GM12878 (cell line): ENCODE data around the gene CCDC61. TPM values are rescaled to one million over a fixed set of nuclear protein-coding genes. Genes with fewer than 3 reads are reported as not detected.

Experiments
- ATAC-seq: fragments of 200-7000 bp; cut with Tn5 transposase; 3 replicates; pipeline ENCODE4 v1.9.1; 2020; ENCODE audit warnings: mild to moderate bottlenecking, moderate library complexity
- BruUV-seq: library from RNA; stranded (reverse); fragments of 400-500 nt; replicated peaks from 2 replicates; lab custom pipeline; 2021; lab: Mats Ljungman, UMichigan
- CTCF ChIA-PET: fragments of 300-600 bp; sonication (Branson Sonifier 250); formaldehyde crosslinking; extraction: SDS; loops from one replicate; lab custom pipeline; 2021; ENCODE audit warnings: inconsistent platforms; lab: Yijun Ruan, JAX
- POLR2A ChIA-PET: fragments of 350-600 bp; formaldehyde crosslinking; extraction: SDS; loops from one replicate; lab custom pipeline; 2021; ENCODE audit warnings: inconsistent platforms; lab: Charles Lee
- RAD21 ChIA-PET: fragments of 300-600 bp; sonication (Branson Sonifier 250); formaldehyde crosslinking; loops from one replicate; lab custom pipeline; 2023; ENCODE audit warnings: antibody characterized with exemption; ENCODE audit not compliant: unreplicated experiment; lab: Charles Lee
- SMC1A ChIA-PET: fragments of 300-600 bp; sonication (Branson Sonifier 250); formaldehyde crosslinking; loops from one replicate; lab custom pipeline; 2023; ENCODE audit not compliant: unreplicated experiment, uncharacterized antibody; lab: Charles Lee
- DNase-seq: peaks from one replicate; pipeline ENCODE4 v3.0.0-alpha.2; 2011; ENCODE audit warnings: low read depth, low spot score
- FAIRE-seq: peaks from 3 replicates; lab custom pipeline; 2011; peaks lifted over from hg19 to GRCh38; lab: Jason Lieb, UNC
- H2AFZ ChIP-seq: 2 replicates; pipeline ENCODE4 v1.6.0; 2011; ENCODE audit warnings: low read depth, low read length, control low read depth; ENCODE audit not compliant: control insufficient read depth
- H3K27ac ChIP-seq: 2 replicates; pipeline ENCODE4 v1.5.1; 2011; ENCODE audit warnings: control low read depth; ENCODE audit not compliant: control insufficient read depth, insufficient read depth
- H3K27me3 ChIP-seq, 2 experiments: replicated peaks in 1 of 2; 2 replicates each; pipeline versions ENCODE4 v1.6.0 to v1.6.1; 2011; ENCODE audit warnings: low read length in 1 of 2; ENCODE audit not compliant: control insufficient read depth in 2 of 2, insufficient read depth in 2 of 2
- H3K36me3 ChIP-seq, 2 experiments: 2 replicates each; pipeline ENCODE4 v1.5.1; 2011; ENCODE audit warnings: low read length in 1 of 2; ENCODE audit not compliant: control insufficient read depth in 2 of 2, insufficient read depth in 2 of 2
- H3K4me1 ChIP-seq: 2 replicates; pipeline ENCODE4 v1.6.1; 2011; ENCODE audit warnings: mild to moderate bottlenecking, low read length, moderate library complexity, mixed read lengths; ENCODE audit not compliant: control insufficient read depth, insufficient read depth
- H3K4me2 ChIP-seq: 2 replicates; pipeline ENCODE4 v1.6.0; 2011; ENCODE audit warnings: control low read depth; ENCODE audit not compliant: control insufficient read depth, insufficient read depth
- H3K4me3 ChIP-seq: fragments of 200-600 bp; sonication (generic); 2 replicates; pipeline ENCODE4 v1.5.1; 2016
- H3K79me2 ChIP-seq: 2 replicates; pipeline ENCODE4 v1.6.0; 2011; ENCODE audit warnings: low read length; ENCODE audit not compliant: control insufficient read depth, insufficient read depth
- H3K9ac ChIP-seq: 2 replicates; pipeline ENCODE4 v1.8.0; 2011; ENCODE audit warnings: low read length, control low read depth, mixed read lengths; ENCODE audit not compliant: control insufficient read depth, insufficient read depth
- H3K9me3 ChIP-seq: replicated peaks from 3 replicates; pipeline ENCODE4 v1.5.1; 2011; ENCODE audit warnings: mild to moderate bottlenecking, low read length; ENCODE audit not compliant: control insufficient read depth, insufficient read depth
- H4K20me1 ChIP-seq: 2 replicates; pipeline ENCODE4 v1.6.0; 2011; ENCODE audit not compliant: control insufficient read depth, insufficient read depth
- ATF7 ChIP-seq: fragments of 450-650 bp; IDR thresholded peaks from 2 replicates; pipeline ENCODE4 v1.6.1; 2016; ENCODE audit warnings: low read depth, mild to moderate bottlenecking
- BHLHE40 ChIP-seq, 2 experiments: fragments of 450-650 bp in 1 of 2; IDR thresholded peaks; 2 replicates each; pipeline ENCODE4 v1.6.1; 2011 to 2017; ENCODE audit warnings: low read depth in 2 of 2, borderline replicate concordance in 1 of 2, improper control_type of control experiment in 1 of 2, low read length in 1 of 2, mild to moderate bottlenecking in 1 of 2
- NBN ChIP-seq: fragments of 450-650 bp; IDR thresholded peaks from 2 replicates; pipeline ENCODE4 v1.6.1; 2016
- RAD51 ChIP-seq: fragments of 450-650 bp; IDR thresholded peaks from 2 replicates; pipeline ENCODE4 v1.6.1; 2016; ENCODE audit warnings: moderate library complexity, mild to moderate bottlenecking, inconsistent platforms
- TAF1 ChIP-seq: IDR thresholded peaks from 2 replicates; pipeline ENCODE4 v1.6.1; 2011; ENCODE audit warnings: mild to moderate bottlenecking, low read depth, low read length, borderline replicate concordance
- WGBS: methylation state at CpG from one replicate; pipeline ENCODE4 v1.1.6; 2016; ENCODE audit warnings: low lambda C conversion rate; ENCODE audit not compliant: insufficient replicate concordance, insufficient coverage; ENCODE audit errors: missing lambda C conversion rate; 5-methylcytosine and 5-hydroxymethylcytosine counted together
- in situ Hi-C: fragments of 300-500 bp; cut with MboI; formaldehyde crosslinking; loops from 9 replicates; pipeline ENCODE4 v1.14.3; 2018; ENCODE audit warnings: mixed read lengths
- intact Hi-C: fragments of 100-400 bp; cut with micrococcal nuclease; formaldehyde crosslinking; loops from one replicate; pipeline ENCODE4 v1.14.2; 2022; ENCODE audit not compliant: unreplicated experiment
- polyA plus RNA-seq, 11 experiments: library from polyadenylated mRNA; depleted of rRNA in 4 of 11; unstranded in 6 of 11; stranded (reverse) in 5 of 11; fragments of >200 nt; fragmentation: Nextera tagmentation in 4 of 11; fragmentation: Illumina TruSeq in 1 of 11; extraction: Ambion mirVana in 4 of 11; extraction: Trizol in 1 of 11; gene quantifications; 1 replicate in 1 of 11; 2 replicates in 10 of 11; pipeline versions ENCODE4 v1.2.1 to v1.2.3, GENCODE V29; 2011 to 2016; ENCODE audit warnings: inconsistent platforms in 2 of 11, missing spikeins in 2 of 11, low read depth in 1 of 11
- total RNA-seq, 4 experiments: library from RNA; depleted of rRNA in 3 of 4; stranded (reverse); fragments of >200 nt in 3 of 4; fragmentation: Illumina TruSeq in 1 of 4; extraction: Trizol in 1 of 4; gene quantifications; 2 replicates each; pipeline versions ENCODE4 v1.2.1 to v1.2.3, GENCODE V29; 2013 to 2021
- TF ChIP-seq, protein P1 (sequence below): IDR thresholded peaks from 2 replicates; pipeline ENCODE4 v1.6.1; 2011; ENCODE audit warnings: low read depth, mild to moderate bottlenecking, low read length, moderate library complexity, borderline replicate concordance; ENCODE audit errors: extremely low read depth
- TF ChIP-seq, protein P2 (sequence below): fragments of 450-650 bp; IDR thresholded peaks from 2 replicates; pipeline ENCODE4 v1.6.1; 2017; ENCODE audit warnings: antibody characterized with exemption, mild to moderate bottlenecking, moderate library complexity
- TF ChIP-seq, protein P3 (sequence below): IDR thresholded peaks from 2 replicates; pipeline ENCODE4 v1.6.1; 2011; ENCODE audit warnings: low read depth, low read length, improper control_type of control experiment, borderline replicate concordance
- TF ChIP-seq, protein P4 (sequence below): IDR thresholded peaks from 2 replicates; pipeline ENCODE4 v1.6.1; 2011; ENCODE audit warnings: borderline replicate concordance, low read depth, mild to moderate bottlenecking, moderate library complexity, mixed read lengths, low read length; ENCODE audit not compliant: insufficient read depth; ENCODE audit errors: extremely low read length
- TF ChIP-seq, protein P5 (sequence below): IDR thresholded peaks from 2 replicates; pipeline ENCODE4 v1.6.1; 2011; ENCODE audit warnings: borderline replicate concordance, low read depth, mild to moderate bottlenecking, moderate library complexity, low read length; ENCODE audit not compliant: insufficient read depth, poor library complexity, severe bottlenecking

The CCDC61 gene
- total and polyA plus RNA-seq, 10 of the 15 experiments (the other 5 are each of a cell fraction or from before 2014, with no cell fraction given), result 0.27 to 27.1 (median 8.7) TPM

DNA sequence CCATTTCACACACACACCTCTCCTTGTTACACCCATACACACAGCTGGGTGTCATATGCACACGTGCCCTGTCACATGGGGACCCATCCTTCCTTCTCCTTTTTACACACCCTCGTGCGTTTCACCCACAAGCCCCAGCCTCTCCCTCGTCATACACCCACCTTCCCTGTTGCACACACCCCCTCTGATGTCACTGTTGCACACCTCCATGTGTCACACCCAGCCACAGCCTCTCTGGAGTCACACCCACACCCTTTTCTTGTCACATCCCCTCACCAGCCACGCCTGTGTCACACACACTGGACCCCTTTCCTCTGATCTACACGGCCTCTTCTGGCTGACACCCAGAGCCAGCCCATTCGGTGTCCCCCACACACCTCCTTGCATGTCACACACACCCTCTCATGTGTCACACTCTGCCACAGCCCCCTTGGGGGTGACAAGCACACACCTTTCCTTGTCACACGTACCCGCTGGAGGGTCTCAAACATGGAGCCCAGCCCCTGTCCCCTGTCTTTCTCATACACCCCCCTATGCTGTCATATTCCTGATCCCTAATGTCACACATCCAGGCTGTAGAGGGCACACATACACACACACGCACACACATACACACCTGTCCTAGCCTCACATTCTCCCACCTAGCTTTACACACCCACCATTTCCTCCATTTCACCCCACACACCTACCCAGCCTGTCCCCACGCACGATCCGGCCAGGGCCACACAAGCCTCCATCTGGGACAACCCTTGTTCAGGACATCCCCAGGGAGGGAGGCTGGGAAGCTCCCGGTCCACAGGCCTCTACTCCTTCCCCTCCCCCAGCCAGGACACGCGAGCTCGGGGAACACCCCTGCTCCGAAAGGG lies 23.0 kb upstream of the CCDC61 start:
- RAD21 ChIA-PET, result no interaction called here
- no TSS peak for BruUV-seq

More for the DNA sequence above, 23.0 kb upstream of the CCDC61 start:
- Histone ChIP-seq H3K9me3 (no peaks in the 10 kb centered on the region), H3K36me3 (no peaks in the 10 kb centered on the region), H3K4me1 (no peaks in the 10 kb centered on the region), H2AFZ (no peak overlapping the region), H3K27me3 (peaks cover 0 to 11% of the 10 kb centered on the region in 2 experiments; a peak in 3 of 4 replicates), H3K27ac (no peak overlapping the region), H4K20me1 (no peaks in the 10 kb centered on the region), H3K79me2 (no peaks in the 10 kb centered on the region), H3K4me2 (no peak overlapping the region), H3K4me3 (no peak overlapping the region), H3K9ac (no peak overlapping the region)
- 28% methylated on average over 18 of the region's 18 CpGs for WGBS
- ChIA-PET SMC1A (no interaction called here), CTCF (no interaction called here), POLR2A (no interaction called here)
- in situ Hi-C loops, result no loop called here
- ATAC-seq, result peak; percentile 47
- TF ChIP-seq, protein P1, sequence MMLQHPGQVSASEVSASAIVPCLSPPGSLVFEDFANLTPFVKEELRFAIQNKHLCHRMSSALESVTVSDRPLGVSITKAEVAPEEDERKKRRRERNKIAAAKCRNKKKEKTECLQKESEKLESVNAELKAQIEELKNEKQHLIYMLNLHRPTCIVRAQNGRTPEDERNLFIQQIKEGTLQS, result 0 out of 2 replicates have a peak, but pooled peaks have one; percentile 22
- TF ChIP-seq TAF1 (no peak), BHLHE40 (IDR thresholded peaks at IDR 0.05; ENCODE audit: borderline replicate concordance in 1 of 2, low read depth in 2 of 2, low read length in 1 of 2) (peak in 1 of 2 experiments; percentile 61; a peak in 2 of 4 replicates), NBN (no peak), RAD51 (peak; percentile 93), ATF7 (0 out of 2 replicates have a peak, but pooled peaks have one; percentile 11)
- TF ChIP-seq, protein P2, sequence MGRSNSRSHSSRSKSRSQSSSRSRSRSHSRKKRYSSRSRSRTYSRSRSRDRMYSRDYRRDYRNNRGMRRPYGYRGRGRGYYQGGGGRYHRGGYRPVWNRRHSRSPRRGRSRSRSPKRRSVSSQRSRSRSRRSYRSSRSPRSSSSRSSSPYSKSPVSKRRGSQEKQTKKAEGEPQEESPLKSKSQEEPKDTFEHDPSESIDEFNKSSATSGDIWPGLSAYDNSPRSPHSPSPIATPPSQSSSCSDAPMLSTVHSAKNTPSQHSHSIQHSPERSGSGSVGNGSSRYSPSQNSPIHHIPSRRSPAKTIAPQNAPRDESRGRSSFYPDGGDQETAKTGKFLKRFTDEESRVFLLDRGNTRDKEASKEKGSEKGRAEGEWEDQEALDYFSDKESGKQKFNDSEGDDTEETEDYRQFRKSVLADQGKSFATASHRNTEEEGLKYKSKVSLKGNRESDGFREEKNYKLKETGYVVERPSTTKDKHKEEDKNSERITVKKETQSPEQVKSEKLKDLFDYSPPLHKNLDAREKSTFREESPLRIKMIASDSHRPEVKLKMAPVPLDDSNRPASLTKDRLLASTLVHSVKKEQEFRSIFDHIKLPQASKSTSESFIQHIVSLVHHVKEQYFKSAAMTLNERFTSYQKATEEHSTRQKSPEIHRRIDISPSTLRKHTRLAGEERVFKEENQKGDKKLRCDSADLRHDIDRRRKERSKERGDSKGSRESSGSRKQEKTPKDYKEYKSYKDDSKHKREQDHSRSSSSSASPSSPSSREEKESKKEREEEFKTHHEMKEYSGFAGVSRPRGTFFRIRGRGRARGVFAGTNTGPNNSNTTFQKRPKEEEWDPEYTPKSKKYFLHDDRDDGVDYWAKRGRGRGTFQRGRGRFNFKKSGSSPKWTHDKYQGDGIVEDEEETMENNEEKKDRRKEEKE, result no peak
- TF ChIP-seq, protein P3, sequence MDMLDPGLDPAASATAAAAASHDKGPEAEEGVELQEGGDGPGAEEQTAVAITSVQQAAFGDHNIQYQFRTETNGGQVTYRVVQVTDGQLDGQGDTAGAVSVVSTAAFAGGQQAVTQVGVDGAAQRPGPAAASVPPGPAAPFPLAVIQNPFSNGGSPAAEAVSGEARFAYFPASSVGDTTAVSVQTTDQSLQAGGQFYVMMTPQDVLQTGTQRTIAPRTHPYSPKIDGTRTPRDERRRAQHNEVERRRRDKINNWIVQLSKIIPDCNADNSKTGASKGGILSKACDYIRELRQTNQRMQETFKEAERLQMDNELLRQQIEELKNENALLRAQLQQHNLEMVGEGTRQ, result peak; percentile 31; the same call in 1 of the 2 replicates
- TF ChIP-seq, protein P4, sequence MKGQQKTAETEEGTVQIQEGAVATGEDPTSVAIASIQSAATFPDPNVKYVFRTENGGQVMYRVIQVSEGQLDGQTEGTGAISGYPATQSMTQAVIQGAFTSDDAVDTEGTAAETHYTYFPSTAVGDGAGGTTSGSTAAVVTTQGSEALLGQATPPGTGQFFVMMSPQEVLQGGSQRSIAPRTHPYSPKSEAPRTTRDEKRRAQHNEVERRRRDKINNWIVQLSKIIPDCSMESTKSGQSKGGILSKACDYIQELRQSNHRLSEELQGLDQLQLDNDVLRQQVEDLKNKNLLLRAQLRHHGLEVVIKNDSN, result peak; percentile 61
- TF ChIP-seq, protein P5, sequence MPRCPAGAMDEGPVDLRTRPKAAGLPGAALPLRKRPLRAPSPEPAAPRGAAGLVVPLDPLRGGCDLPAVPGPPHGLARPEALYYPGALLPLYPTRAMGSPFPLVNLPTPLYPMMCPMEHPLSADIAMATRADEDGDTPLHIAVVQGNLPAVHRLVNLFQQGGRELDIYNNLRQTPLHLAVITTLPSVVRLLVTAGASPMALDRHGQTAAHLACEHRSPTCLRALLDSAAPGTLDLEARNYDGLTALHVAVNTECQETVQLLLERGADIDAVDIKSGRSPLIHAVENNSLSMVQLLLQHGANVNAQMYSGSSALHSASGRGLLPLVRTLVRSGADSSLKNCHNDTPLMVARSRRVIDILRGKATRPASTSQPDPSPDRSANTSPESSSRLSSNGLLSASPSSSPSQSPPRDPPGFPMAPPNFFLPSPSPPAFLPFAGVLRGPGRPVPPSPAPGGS, result peak; percentile 32
- no peak for DNase-seq
- intact Hi-C loops, result no loop called here
- no peak for FAIRE-seq
